Neural progenitor cell (in vitro differentiated cells): ENCODE data around the gene SLC35G3.

Source experiments
- CTCF ChIP-seq: fragments of 200-600 bp; sonication (generic); IDR thresholded peaks from 2 replicates; pipeline ENCODE4 v1.5.1; 2017; ENCODE audit warnings: antibody characterized with exemption, mild to moderate bottlenecking
- EZH2 ChIP-seq: fragments of 200-600 bp; sonication (generic); IDR thresholded peaks from 2 replicates; pipeline ENCODE4 v1.6.1; 2017; ENCODE audit warnings: antibody characterized with exemption, mild to moderate bottlenecking, moderate library complexity

- TF ChIP-seq CTCF = no peak
- no peak for TF ChIP-seq EZH2
Measured at GRCh38 chr17:35154196-35155165, 39.7 kb downstream of the SLC35G3 start.
